GM21786 (cell line): Measurements from ENCODE around the gene MEX3D.
"Not testable (repeated sequence)": the region's sequence is repeated elsewhere in the genome, so short reads cannot be mapped to it uniquely, and the experiment has no call there.

ENCODE experiments used
- ATAC-seq: cut with Tn5 transposase; IDR thresholded peaks from one replicate; pipeline ENCODE4 v1.9.1; 2021; ENCODE audit not compliant: unreplicated experiment

Gene MEX3D

GRCh38 chr19:1540365-1540925 is 27.7 kb downstream of the MEX3D start:
- ATAC-seq = no peak

DNA sequence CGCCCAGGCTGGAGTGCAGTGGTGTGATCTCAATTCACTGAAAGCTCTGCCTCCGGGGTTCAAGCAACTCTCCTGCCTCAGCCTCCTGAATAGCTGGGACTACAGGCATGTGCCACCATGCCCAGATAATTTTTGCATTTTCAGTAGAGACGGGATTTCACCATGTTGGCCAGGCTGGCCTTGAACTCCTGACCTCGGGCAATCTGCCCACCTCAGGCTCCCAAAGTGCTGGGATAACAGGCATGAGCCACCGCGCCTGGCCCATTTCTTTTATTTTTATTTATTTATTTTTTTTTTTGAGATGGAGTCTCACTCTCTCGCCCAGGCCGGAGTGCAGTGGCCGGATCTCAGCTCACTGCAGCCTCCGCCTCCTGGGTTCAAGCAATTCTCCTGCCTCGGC is 28.4 kb downstream of the MEX3D start:
- ATAC-seq = not testable (repeated sequence)

- ATAC-seq = no peak
Measured at GRCh38 chr19:1538978-1539377, 29.1 kb downstream of the MEX3D start.

GRCh38 chr19:1535699-1536098 is 32.4 kb downstream of the MEX3D start:
- ATAC-seq = not testable (repeated sequence)

DNA sequence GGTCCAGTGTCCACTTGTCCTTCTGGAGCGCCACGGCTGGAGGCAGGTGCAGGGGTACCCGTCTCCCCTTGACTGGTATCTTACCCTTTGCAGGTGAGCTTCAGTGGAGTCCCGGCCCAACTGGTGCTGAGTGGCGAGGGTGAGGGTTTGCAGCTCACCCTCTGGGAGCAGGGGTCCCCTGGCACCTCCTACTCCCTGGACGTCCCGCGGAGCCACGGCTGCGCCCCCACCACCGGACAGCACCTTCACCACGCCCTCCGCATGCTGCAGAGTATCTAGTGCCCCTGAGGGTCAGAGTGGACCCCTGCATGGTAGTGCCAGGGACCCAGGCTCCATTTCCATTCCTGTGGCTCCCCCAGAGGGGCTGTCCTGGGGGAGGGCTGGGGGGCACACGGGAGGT is 33.2 kb downstream of the MEX3D start:
- no peak for ATAC-seq

GRCh38 chr19:1533510-1534150 is 34.5 kb downstream of the MEX3D start:
- ATAC-seq = no peak

GRCh38 chr19:1532003-1532402 is 36.1 kb downstream of the MEX3D start:
- ATAC-seq = no peak

GRCh38 chr19:1531587-1531986 is 36.5 kb downstream of the MEX3D start:
- ATAC-seq = no peak

GRCh38 chr19:1530856-1531255 is 37.3 kb downstream of the MEX3D start:
- ATAC-seq = not testable (repeated sequence)

DNA sequence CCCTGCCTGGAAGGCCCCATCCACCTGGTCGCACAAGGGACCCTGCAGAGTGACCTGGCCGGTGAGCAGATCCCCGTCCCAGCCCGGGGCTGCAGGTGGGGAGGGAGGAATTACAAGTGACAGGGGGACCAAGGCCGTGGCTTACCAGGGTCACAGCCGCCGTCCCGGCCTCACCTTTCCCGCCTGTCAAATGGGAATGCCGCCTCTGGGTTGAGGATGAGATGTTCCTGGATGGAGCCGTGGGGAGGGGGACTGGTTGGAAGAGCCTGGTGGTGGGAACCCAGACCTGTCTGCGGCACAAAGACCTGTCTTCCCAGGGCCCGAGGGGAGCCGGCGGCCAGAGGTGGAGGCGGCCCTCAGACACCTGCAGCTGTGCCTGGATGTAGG is 38.7 kb downstream of the MEX3D start:
- ATAC-seq = no peak

GRCh38 chr19:1528596-1529429 is 39.3 kb downstream of the MEX3D start:
- no peak for ATAC-seq

DNA sequence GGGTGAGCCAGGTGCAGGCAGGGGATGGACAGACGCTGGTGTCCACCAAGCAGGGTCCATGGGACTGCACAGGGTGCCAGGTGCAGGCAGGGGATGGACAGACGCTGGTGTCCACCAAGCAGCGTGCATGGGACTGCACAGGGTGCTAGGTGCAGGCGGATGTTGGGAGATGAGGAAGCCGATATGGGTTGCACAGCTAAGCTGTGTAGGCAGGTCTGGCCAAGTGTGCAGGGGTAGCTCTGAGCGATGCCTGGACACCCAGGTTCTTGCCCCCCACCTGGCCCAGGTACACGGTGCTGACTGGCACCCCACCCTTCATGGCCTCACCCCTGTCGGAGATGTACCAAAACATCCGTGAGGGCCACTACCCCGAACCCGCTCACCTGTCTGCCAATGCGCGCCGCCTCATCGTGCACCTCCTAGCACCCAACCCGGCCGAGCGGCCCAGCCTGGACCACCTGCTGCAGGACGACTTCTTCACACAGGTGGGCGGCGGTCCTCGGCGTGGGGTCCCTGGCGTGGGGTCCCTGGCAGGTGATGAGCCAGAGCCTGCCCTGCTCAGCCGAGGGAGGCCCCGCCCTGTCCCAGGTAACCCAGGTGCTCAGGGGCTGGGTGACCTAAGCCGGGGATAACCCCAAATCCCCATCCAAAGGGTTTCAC is 40.3 kb downstream of the MEX3D start:
- ATAC-seq = no peak

GRCh38 chr19:1526979-1527649 is 41.0 kb downstream of the MEX3D start:
- ATAC-seq = no peak

DNA sequence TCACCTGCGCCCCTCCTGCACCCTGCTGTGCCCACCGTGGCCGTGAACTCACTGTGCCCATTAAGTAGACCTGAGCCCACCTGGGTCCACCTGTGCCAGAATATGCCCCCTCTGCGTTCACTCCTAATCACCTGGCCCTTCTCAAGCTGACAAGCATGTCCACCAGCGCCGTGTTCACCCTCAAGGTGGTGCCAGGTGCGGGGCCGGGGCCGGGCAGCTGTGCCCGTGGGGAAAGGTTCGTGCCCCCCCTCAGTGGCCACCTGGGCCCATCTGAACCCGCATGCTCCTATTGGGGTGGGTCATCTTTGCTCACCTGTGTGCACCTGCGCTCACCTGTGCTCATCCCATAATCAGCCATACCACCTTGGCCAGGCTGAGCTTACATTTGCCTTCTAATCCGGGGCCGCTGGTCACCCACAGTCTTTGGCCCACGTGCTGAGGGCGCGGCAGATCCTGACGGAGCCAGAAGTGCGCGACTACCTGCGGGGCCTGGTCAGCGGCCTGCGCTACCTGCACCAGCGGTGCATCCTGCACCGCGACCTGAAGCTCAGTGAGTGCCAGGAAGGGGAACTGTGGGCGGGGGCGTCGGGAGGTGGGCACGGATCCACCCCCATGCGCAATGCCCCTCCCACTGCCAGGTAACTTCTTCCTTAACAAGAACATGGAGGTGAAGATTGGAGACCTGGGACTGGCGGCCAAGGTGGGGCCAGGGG is 41.9 kb downstream of the MEX3D start:
- no peak for ATAC-seq

GRCh38 chr19:1525343-1525742 is 42.8 kb downstream of the MEX3D start:
- no peak for ATAC-seq

GRCh38 chr19:1524972-1525325 is 43.2 kb downstream of the MEX3D start:
- ATAC-seq = no peak

- no peak for ATAC-seq
Measured at GRCh38 chr19:1524287-1524971, 43.7 kb downstream of the MEX3D start.

GRCh38 chr19:1523412-1524286 is 44.5 kb downstream of the MEX3D start, which contains the start of gene PLK5:
Gene PLK5, plus strand, starts transcription at chr19:1524077. Its CDS starts 2,920 bp downstream, at chr19:1526997.
- no peak for ATAC-seq

DNA sequence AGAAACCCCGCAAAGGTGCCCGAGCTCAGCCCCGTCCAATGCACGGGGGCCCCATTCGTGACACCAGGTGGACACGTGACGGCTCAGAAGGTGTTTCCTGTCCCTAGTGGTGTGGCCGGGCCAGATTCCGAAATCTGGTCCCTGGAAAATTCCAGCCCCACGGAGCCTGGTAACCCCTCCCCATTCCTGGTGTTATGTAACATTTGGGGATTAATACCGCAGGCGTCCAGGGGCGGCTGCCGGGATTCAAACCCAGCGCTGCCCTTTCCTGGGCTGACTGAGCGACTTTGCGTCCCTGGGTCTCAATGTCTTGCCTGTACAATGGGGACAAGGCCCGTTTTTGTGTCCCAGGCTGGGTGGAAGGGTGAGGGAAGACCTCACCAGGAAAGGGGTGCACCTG is 45.3 kb downstream of the MEX3D start:
- ATAC-seq = no peak
